SJSA1 (cell line): ENCODE data around the gene ATP1B1. TPM values are rescaled to one million over a fixed set of nuclear protein-coding genes. Genes with fewer than 3 reads are reported as not detected.

Experiments
- DNase-seq, 2 experiments: peaks; one replicate each; pipeline ENCODE4 v3.0.0-alpha.2; 2015 to 2020; ENCODE audit warnings: low spot score in 2 of 2, low read depth in 1 of 2
- H3K27ac ChIP-seq: fragments of 250-450 bp; sonication (Bioruptor Pico); 2 replicates; pipeline ENCODE4 v1.5.1; 2020; ENCODE audit warnings: mild to moderate bottlenecking, moderate library complexity
- H3K27me3 ChIP-seq: fragments of 250-450 bp; sonication (Bioruptor Pico); replicated peaks from 2 replicates; pipeline ENCODE4 v1.5.1; 2020; ENCODE audit warnings: mild to moderate bottlenecking, moderate library complexity
- H3K36me3 ChIP-seq: fragments of 250-450 bp; sonication (Bioruptor Pico); 2 replicates; pipeline ENCODE4 v1.5.1; 2020; ENCODE audit warnings: mild to moderate bottlenecking
- H3K4me1 ChIP-seq: fragments of 250-450 bp; sonication (Bioruptor Pico); replicated peaks from 2 replicates; pipeline ENCODE4 v1.6.1; 2021; ENCODE audit warnings: mild to moderate bottlenecking
- H3K4me3 ChIP-seq: fragments of 250-450 bp; sonication (Bioruptor Pico); 2 replicates; pipeline ENCODE4 v1.5.1; 2020; ENCODE audit warnings: mild to moderate bottlenecking
- H3K9me3 ChIP-seq: fragments of 250-450 bp; sonication (Bioruptor Pico); replicated peaks from 2 replicates; pipeline ENCODE4 v1.5.1; 2020; ENCODE audit warnings: mild to moderate bottlenecking
- total RNA-seq: library from RNA; depleted of rRNA; stranded (reverse); fragments of >200 nt; shearing (Covaris generic); gene quantifications from 2 replicates; pipeline ENCODE4 v1.2.3, GENCODE V29; 2014

Gene ATP1B1
- total RNA-seq, 1 experiment from 2014 or later = 23.0 TPM

DNA sequence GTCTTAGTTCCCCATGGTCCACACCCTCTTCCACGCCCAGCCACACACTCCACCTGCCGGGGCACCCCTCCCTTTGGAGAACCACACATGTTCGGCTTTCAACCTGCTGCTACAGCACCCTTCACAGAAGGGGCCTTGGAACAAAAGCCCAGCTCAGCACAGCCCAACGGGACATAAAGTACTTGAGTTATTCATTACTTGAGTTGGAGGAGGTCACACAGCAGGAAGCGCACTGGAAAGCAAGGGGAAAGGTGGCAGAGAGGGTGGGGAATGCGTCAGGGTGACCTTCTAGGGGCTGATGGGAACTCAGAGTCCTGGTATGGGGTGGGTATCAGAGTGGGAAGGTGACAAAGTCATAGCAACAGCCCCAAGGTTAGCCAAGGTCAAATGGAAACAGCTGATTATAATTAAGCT is 3.0 kb upstream of the ATP1B1 start:
- DNase-seq = no peak
- Histone ChIP-seq H3K27me3 (no peaks in the 10 kb centered on the region; the same call in 1 of the 2 replicates), H3K4me1 (peaks cover 30% of the 10 kb centered on the region), H3K27ac (no peak overlapping the region), H3K4me3 (no peak overlapping the region), H3K9me3 (no peaks in the 10 kb centered on the region), H3K36me3 (peaks cover 11% of the 10 kb centered on the region)

DNA sequence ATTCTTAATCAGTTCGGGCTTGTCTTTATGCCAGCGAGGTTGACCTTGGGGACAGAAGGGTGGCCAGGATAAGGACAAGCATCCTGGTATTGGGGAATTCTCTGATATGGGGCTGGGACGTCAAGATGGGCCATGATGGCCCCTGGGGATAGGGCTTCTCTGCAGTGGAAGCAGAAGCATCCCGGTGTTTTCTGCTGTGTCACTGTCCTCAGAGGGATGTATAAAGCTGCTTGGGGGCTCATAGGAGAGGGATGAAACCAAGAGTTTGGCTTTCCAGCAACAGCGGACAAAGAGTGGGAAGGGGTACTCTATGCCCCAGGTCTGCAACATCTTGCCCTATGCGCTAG is 1.4 kb upstream of the ATP1B1 start:
- H3K36me3 ChIP-seq = peaks cover 17% of the 10 kb centered on the region
- no peak for DNase-seq
- no peak overlapping the region for H3K4me3 ChIP-seq
- H3K4me1 ChIP-seq = peaks cover 46% of the 10 kb centered on the region
- no peaks in the 10 kb centered on the region; the same call in 1 of the 2 replicates for H3K27me3 ChIP-seq
- no peaks in the 10 kb centered on the region for H3K9me3 ChIP-seq
- no peak overlapping the region for H3K27ac ChIP-seq

DNA sequence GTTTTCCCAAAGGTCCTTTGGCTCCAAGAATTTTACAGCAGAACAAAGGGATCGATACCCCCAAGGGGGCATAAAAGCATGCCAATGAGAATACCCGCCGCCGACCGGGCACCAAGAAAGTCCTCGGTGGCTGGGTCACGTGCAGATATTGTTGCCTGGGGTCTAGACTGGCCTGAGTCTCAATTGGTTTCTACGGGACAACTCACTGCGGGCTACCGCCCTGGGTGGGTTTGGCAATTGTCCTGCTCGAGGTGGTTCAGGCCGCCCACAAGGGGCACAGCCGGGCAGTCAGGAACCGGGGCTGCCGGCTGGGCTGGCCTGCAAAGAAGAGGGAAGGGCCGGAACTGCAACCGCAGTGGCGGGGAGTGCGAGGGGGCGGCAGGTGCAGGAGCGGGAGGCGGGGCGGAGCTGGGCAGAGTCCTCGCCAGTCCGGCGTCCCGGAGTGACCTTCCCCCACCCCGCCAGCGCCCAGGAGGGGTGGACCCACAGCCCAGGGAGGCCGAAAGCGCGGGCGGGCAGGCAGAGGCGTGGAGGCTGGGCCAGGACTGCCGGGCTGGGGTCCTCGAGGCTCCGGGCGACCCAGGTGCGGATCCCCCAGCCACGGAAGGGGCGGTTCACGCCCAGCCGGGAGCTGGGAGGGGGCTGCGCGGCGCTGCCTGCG is 926 bp upstream of the ATP1B1 start:
- DNase-seq = peak; percentile 57 to 72
- Histone ChIP-seq H3K27ac (peak overlapping the region; percentile 64; the same call in 1 of the 2 replicates), H3K4me1 (peaks cover 51% of the 10 kb centered on the region), H3K4me3 (peak overlapping the region; percentile 93), H3K9me3 (no peaks in the 10 kb centered on the region), H3K27me3 (no peaks in the 10 kb centered on the region; the same call in 1 of the 2 replicates), H3K36me3 (peaks cover 17% of the 10 kb centered on the region)

DNA sequence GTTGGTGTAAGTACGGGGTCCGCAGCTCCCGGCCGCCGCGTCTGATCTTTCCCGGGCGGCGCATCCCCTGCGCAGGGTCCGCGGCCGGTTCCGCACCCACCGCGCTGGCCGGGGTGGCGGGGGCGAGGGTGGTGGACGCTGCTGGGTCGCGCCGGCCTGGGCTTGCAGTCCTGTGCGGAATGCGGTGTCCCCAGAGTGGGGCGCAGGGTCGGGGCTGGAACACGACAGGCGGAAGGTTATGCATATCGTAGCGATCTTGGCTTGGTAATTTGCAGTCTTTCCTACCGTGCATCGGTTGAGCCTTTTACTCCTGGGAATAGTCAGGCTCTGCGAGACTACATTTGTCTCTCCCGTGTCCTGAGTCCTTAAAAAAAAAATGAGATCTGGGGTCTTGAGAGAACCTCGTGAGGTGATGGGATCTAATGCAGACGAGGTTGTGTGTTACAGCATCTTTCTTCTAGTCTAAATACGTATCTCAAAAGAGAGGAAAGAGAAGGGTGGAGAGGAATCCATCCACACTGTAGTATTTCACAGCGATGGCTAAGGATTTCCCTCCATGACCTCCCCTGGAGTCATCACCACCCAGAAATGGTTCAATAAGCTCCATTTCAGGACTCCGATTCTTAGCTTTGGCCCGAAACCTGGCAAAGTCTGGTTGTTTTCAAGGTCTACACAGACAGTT is 572 bp downstream of the ATP1B1 start:
- H3K4me3 ChIP-seq = peak overlapping the region; percentile 93
- DNase-seq = peak; percentile 50 to 59
- no peaks in the 10 kb centered on the region for H3K9me3 ChIP-seq
- H3K36me3 ChIP-seq = peaks cover 26% of the 10 kb centered on the region
- H3K27me3 ChIP-seq = no peaks in the 10 kb centered on the region; the same call in 1 of the 2 replicates
- H3K27ac ChIP-seq = peak overlapping the region; percentile 64; the same call in 1 of the 2 replicates
- H3K4me1 ChIP-seq = peaks cover 60% of the 10 kb centered on the region

DNA sequence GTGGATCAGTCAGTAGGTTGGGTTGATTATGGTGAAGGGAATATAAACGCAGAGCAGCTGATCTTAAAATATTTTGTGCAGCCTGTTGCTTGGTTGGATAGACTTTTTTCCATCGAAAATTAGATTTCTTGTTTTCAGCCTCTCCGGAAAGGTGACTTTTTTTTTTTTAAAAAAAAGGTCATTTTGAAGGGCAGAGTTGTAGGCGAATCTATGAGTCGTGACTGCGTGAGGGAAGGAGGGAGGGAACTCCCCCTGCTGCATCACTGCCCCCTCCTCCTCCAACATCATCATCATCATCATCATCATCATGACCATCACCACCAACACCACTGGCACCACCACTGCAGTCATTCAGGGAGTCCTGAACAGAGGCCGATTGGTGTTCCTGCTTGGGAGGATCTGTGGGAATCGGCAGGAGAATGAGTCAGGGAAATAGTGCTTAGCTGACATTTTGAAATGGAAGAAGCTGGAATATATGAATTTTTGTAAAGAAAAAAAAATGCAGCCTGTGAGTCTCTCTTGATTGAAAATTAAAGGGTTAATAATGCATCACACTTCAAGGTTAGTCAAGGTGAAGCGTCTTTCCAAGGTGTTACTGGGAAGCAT is 1.2 kb downstream of the ATP1B1 start:
- H3K27ac ChIP-seq = peak overlapping the region; percentile 64; the same call in 1 of the 2 replicates
- H3K27me3 ChIP-seq = no peaks in the 10 kb centered on the region; the same call in 1 of the 2 replicates
- no peak for DNase-seq
- peaks cover 61% of the 10 kb centered on the region for H3K4me1 ChIP-seq
- peak overlapping the region; percentile 93 for H3K4me3 ChIP-seq
- peaks cover 33% of the 10 kb centered on the region for H3K36me3 ChIP-seq
- H3K9me3 ChIP-seq = no peaks in the 10 kb centered on the region

DNA sequence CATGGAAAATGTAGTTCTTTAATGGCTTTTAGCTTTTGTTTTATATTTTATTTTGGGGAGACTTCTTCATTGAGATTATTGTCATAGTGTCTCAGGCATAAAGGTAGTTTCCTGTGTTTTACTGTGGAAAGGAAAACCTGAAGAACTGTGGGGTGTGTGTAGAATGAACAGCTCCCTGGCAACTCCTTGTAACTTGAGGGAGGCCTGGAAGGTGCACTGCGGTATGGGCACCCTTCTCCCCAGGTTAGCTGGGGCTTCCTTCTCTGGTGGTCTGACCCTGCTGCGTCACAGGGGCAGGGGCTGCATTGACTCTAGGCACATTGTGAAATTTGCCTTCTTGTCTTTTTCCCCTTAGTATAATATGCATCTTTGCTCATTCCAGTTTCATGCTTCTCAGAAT is 1.7 kb downstream of the ATP1B1 start:
- Histone ChIP-seq H3K27ac (no peak overlapping the region), H3K27me3 (no peaks in the 10 kb centered on the region; the same call in 1 of the 2 replicates), H3K9me3 (no peaks in the 10 kb centered on the region), H3K4me1 (peaks cover 62% of the 10 kb centered on the region), H3K4me3 (peak overlapping the region; percentile 93), H3K36me3 (peaks cover 38% of the 10 kb centered on the region)
- DNase-seq = no peak

DNA sequence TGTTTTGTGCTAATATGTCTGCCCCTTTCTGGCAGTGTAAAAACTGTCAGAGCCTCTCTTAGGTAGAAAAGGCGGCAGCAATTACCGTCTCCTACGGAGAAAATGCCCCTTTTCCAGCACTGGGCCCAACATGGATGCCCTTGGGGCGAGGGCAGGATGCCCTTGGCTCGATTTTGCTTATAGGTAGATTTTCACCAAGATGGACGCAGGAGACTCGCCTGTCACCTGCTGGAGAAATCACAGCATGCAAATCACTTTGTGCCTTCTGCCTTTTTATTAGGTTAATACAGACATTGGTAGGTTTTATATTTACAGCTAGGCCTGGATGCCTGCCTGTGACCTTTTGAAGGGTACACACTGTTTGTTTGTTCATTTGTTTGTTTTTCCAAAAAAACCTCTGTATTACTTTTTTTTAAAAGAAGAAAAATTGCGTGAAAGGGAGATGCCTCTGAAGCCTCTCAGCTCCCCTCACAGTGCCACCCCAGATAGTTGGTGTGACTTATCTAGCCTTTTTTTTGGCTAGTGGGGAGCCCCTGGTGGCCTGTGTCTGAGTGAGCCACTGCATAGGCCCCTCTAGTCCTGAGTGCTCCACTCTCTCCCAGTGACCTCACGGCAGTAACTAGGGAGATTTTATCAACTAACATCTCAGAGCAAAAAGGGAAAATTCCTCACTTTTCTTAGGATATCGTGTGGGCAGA is 2.5 kb downstream of the ATP1B1 start:
- Histone ChIP-seq H3K27me3 (no peaks in the 10 kb centered on the region; the same call in 1 of the 2 replicates), H3K9me3 (no peaks in the 10 kb centered on the region), H3K4me3 (no peak overlapping the region; the same call in 1 of the 2 replicates), H3K27ac (peak overlapping the region; percentile 61), H3K4me1 (peaks cover 70% of the 10 kb centered on the region), H3K36me3 (peaks cover 42% of the 10 kb centered on the region)
- DNase-seq = no peak

DNA sequence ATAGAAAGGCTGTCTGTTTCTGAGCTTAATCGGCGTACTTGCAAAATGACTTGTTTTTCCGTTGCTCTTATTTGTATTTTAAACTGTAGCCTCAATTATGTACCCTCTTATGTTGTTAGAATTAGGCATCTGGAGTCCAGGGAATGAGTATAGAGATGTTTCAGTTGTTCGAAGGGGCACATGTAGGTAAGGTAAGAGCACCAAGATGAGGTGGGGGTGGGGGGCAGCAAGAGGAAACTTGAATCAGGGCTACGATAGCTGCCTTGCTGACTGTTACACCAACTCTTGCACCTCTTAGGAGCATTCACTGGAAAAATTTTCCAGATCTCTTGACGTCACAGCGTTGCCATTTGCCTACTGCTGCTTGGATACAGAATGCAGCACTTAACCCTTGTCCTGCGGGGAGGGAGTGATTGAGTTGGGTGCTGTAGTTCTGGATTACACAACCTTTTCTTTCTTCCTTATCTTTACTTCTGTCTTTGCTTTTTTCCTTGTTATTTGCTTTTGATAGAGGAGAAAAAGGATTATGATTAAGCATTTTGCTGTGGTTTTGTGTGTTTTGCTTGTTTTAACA is 3.2 kb downstream of the ATP1B1 start:
- H3K9me3 ChIP-seq = no peaks in the 10 kb centered on the region
- no peaks in the 10 kb centered on the region; the same call in 1 of the 2 replicates for H3K27me3 ChIP-seq
- peaks cover 49% of the 10 kb centered on the region for H3K36me3 ChIP-seq
- no peak overlapping the region; the same call in 1 of the 2 replicates for H3K4me3 ChIP-seq
- H3K27ac ChIP-seq = peak overlapping the region; percentile 61
- DNase-seq = peak; percentile 64 to 65
- H3K4me1 ChIP-seq = peaks cover 77% of the 10 kb centered on the region

DNA sequence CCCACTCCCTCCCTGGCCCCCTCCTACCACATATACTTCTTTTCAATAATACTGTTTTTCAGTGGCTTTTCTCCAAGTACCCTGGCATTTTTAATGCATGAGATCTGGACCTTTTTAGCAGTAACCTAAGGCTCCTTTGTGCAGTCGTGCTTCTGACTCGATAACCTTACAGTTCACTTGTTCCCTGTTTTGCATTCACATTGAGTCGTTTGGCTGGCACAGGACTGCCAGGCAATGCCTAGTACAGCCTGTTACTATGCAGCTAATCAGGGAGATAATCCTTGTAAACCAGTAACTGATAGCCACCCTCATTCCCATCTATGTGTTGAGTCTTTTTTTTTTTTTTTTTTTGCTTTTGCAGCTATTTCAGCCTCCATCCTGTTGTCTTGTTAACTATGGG is 3.7 kb downstream of the ATP1B1 start:
- peaks cover 50% of the 10 kb centered on the region for H3K36me3 ChIP-seq
- H3K27ac ChIP-seq = peak overlapping the region; percentile 61
- no peaks in the 10 kb centered on the region for H3K9me3 ChIP-seq
- no peak for DNase-seq
- H3K4me1 ChIP-seq = peaks cover 78% of the 10 kb centered on the region
- no peak overlapping the region; the same call in 1 of the 2 replicates for H3K4me3 ChIP-seq
- H3K27me3 ChIP-seq = no peaks in the 10 kb centered on the region; the same call in 1 of the 2 replicates

DNA sequence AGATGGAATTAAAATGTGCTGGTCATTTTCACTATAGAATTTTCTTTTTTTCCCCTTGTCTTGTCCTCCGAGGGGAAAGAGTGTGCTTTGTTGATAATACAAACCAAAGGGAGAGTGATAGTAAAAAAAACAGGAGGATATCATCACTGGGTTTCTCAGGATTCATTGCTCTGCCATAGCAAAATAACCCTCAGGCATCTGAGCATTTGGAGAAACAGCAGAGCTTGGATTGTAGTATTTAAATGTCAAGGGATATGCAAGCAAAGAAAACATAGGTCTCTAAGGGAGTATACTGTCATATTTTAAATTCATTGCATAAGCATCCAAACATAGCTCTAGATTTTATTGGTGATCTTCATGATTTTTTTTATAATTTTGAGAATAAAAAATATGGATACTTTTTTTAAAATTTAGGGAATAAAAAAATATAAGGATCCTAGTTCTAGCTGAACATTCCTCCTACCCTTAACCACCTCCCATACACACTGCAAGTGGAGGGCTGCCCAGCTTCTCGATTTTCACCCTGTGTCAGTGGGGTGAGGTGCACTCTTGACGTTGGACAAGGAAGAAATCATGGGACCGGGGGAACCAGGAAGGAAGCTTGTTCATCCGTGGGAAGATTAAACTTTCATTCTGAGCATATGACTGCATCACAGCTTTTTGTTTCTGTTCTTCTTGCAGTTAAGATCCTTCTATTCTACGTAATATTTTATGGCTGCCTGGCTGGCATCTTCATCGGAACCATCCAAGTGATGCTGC is 4.4 kb downstream of the ATP1B1 start:
- peak overlapping the region; percentile 61; the same call in 1 of the 2 replicates for H3K27ac ChIP-seq
- peaks cover 51% of the 10 kb centered on the region for H3K36me3 ChIP-seq
- no peaks in the 10 kb centered on the region for H3K27me3 ChIP-seq
- no peak for DNase-seq
- H3K4me1 ChIP-seq = peaks cover 76% of the 10 kb centered on the region
- H3K4me3 ChIP-seq = no peak overlapping the region
- no peaks in the 10 kb centered on the region for H3K9me3 ChIP-seq

DNA sequence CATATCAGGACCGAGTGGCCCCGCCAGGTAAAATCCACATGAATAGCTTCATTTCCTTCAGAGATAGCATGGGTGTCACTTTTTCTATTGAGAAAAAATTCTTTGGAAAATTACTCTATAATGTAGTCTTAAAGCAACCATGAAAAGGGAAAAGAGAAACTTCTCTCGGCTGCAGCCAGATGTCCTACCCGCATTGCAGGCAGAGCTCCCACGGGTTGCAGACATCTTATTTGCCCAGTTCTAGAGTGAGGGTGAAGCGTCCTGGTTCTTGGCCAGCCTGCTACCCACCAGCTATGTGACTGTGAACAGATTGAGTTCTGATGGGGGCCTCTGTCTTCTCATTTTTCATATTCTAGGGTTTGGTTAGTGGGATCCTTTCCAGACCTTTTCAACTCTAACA is 5.0 kb downstream of the ATP1B1 start:
- peaks cover 82% of the 10 kb centered on the region for H3K4me1 ChIP-seq
- no peak for DNase-seq
- 0 out of 2 replicates have a peak overlapping the region, but pooled peaks have one; percentile 95 for H3K27ac ChIP-seq
- H3K27me3 ChIP-seq = no peaks in the 10 kb centered on the region
- no peak overlapping the region for H3K4me3 ChIP-seq
- no peaks in the 10 kb centered on the region for H3K9me3 ChIP-seq
- H3K36me3 ChIP-seq = peaks cover 57% of the 10 kb centered on the region

DNA sequence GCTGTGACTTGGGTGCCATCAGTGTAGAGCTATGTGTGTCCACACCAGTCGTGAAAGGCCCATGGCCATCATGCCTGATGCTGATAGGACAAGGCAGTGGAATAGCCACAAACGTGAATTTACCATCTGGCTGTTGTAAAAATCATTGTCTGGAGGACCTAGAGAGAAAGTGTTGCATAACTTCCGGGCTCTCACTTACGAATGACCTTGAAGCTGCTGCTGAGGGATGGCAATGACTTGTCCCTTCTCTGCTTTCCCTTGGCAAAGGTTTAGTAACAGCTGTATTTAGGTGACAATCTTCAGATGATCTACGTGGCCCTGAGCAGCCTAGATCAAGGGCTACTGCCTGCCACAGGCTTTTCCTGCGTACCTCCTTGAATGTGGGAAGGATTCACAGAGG is 5.8 kb downstream of the ATP1B1 start:
- no peak for DNase-seq
- H3K9me3 ChIP-seq = no peaks in the 10 kb centered on the region
- peaks cover 89% of the 10 kb centered on the region for H3K4me1 ChIP-seq
- no peak overlapping the region for H3K4me3 ChIP-seq
- H3K27me3 ChIP-seq = no peaks in the 10 kb centered on the region
- H3K36me3 ChIP-seq = peaks cover 53% of the 10 kb centered on the region
- H3K27ac ChIP-seq = peak overlapping the region; percentile 95; the same call in 1 of the 2 replicates
